WTC11 (cell line): ENCODE data around the gene SLC44A2. TPM values are rescaled to one million over a fixed set of nuclear protein-coding genes. Genes with fewer than 3 reads are reported as not detected.
A peak's percentile ranks its signal among the peaks of the same experiment; 100 is the strongest.

Experiments
- ATAC-seq: fragments of 200-7000 bp; cut with Tn5 transposase; 2 replicates; pipeline ENCODE4 v1.10.0; 2021; ENCODE audit warnings: mild to moderate bottlenecking, moderate library complexity
- Bru-seq: library from RNA; stranded (reverse); fragments of 400-500 nt; gene quantifications from one replicate; lab custom pipeline; 2021; lab: Mats Ljungman, UMichigan
- CTCF ChIA-PET: fragments of 300-600 bp; sonication (Branson Sonifier 250); formaldehyde crosslinking; loops from one replicate; lab custom pipeline; 2021; ENCODE audit warnings: antibody characterized with exemption; lab: Charles Lee
- POLR2A ChIA-PET: fragments of 350-600 bp; sonication (Branson Sonifier 250); formaldehyde crosslinking; loops from one replicate; lab custom pipeline; 2021; ENCODE audit warnings: antibody characterized with exemption; lab: Charles Lee
- DNase-seq: peaks from one replicate; pipeline ENCODE4 v3.0.0; 2021; ENCODE audit warnings: low spot score
- H3K27ac Mint-ChIP-seq: 2 replicates; pipeline ENCODE4 v1.8.0; 2021; ENCODE audit warnings: mixed read lengths
- H3K27me3 Mint-ChIP-seq: 2 replicates; pipeline ENCODE4 v1.8.0; 2021; ENCODE audit warnings: low read depth, mild to moderate bottlenecking, moderate library complexity, mixed read lengths
- H3K36me3 Mint-ChIP-seq: 2 replicates; pipeline ENCODE4 v1.8.0; 2021; ENCODE audit warnings: mixed read lengths
- H3K4me1 Mint-ChIP-seq: 2 replicates; pipeline ENCODE4 v1.8.0; 2022; ENCODE audit warnings: mixed read lengths
- H3K4me3 Mint-ChIP-seq: 2 replicates; pipeline ENCODE4 v1.8.0; 2021; ENCODE audit warnings: mild to moderate bottlenecking, moderate library complexity, mixed read lengths
- H3K9me3 Mint-ChIP-seq: 2 replicates; pipeline ENCODE4 v1.8.0; 2021; ENCODE audit warnings: mixed read lengths
- ATF1 ChIP-seq: sonication (generic); formaldehyde crosslinking; IDR thresholded peaks from 2 replicates; pipeline ENCODE4 v1.8.1; 2023; ENCODE audit warnings: mild to moderate bottlenecking, moderate library complexity, missing genetic modification reagents
- CBFB ChIP-seq: sonication (generic); formaldehyde crosslinking; IDR thresholded peaks from 2 replicates; pipeline ENCODE4 v1.8.1; 2022; ENCODE audit warnings: mild to moderate bottlenecking, low read depth, missing genetic modification reagents
- CREM ChIP-seq: sonication (generic); formaldehyde crosslinking; IDR thresholded peaks from 2 replicates; pipeline ENCODE4 v1.8.1; 2022; ENCODE audit warnings: mild to moderate bottlenecking, missing genetic modification reagents, moderate library complexity
- EMX1 ChIP-seq: fragments of 250-450 bp; sonication (Bioruptor Pico); IDR thresholded peaks from 2 replicates; pipeline ENCODE4 v1.8.0; 2021; ENCODE audit warnings: mild to moderate bottlenecking
- ESRRA ChIP-seq: sonication (generic); formaldehyde crosslinking; IDR thresholded peaks from 2 replicates; pipeline ENCODE4 v1.8.1; 2022; ENCODE audit warnings: mild to moderate bottlenecking, missing genetic modification reagents, borderline replicate concordance
- ETV6 ChIP-seq: sonication (generic); formaldehyde crosslinking; IDR thresholded peaks from 2 replicates; pipeline ENCODE4 v1.8.1; 2022; ENCODE audit warnings: mild to moderate bottlenecking, missing genetic modification reagents
- FOXK1 ChIP-seq: sonication (generic); formaldehyde crosslinking; IDR thresholded peaks from 2 replicates; pipeline ENCODE4 v1.8.0; 2022; ENCODE audit warnings: mild to moderate bottlenecking, moderate library complexity, missing genetic modification reagents
- GRHL2 ChIP-seq: fragments of 250-450 bp; sonication (Bioruptor Pico); IDR thresholded peaks from 2 replicates; pipeline ENCODE4 v1.8.0; 2022; ENCODE audit warnings: mild to moderate bottlenecking, moderate library complexity; ENCODE audit not compliant: insufficient replicate concordance, severe bottlenecking
- GTF2I ChIP-seq: fragments of 250-450 bp; sonication (Bioruptor Pico); conservative IDR thresholded peaks from 2 replicates; pipeline ENCODE4 v1.4.0; 2021; ENCODE audit warnings: mild to moderate bottlenecking
- IRF2 ChIP-seq: sonication (generic); formaldehyde crosslinking; IDR thresholded peaks from 2 replicates; pipeline ENCODE4 v1.8.0; 2022; ENCODE audit warnings: low read depth, missing genetic modification reagents, borderline replicate concordance
- NFE2L1 ChIP-seq: sonication (generic); formaldehyde crosslinking; IDR thresholded peaks from 2 replicates; pipeline ENCODE4 v1.8.1; 2023; ENCODE audit warnings: missing genetic modification reagents
- NFYB ChIP-seq: sonication (generic); formaldehyde crosslinking; conservative IDR thresholded peaks from 2 replicates; pipeline ENCODE4 v1.8.0; 2022; ENCODE audit warnings: low read depth, missing genetic modification reagents
- NR2C2 ChIP-seq: sonication (generic); formaldehyde crosslinking; IDR thresholded peaks from 2 replicates; pipeline ENCODE4 v1.8.0; 2022; ENCODE audit warnings: mild to moderate bottlenecking, missing genetic modification reagents
- TCF7 ChIP-seq: sonication (generic); formaldehyde crosslinking; IDR thresholded peaks from 2 replicates; pipeline ENCODE4 v1.8.0; 2022; ENCODE audit warnings: mild to moderate bottlenecking, low read depth, missing genetic modification reagents, moderate library complexity
- TEAD1 ChIP-seq: sonication (generic); formaldehyde crosslinking; IDR thresholded peaks from 2 replicates; pipeline ENCODE4 v1.8.0; 2022; ENCODE audit warnings: mild to moderate bottlenecking, missing genetic modification reagents
- TEAD4 ChIP-seq: sonication (generic); formaldehyde crosslinking; IDR thresholded peaks from 2 replicates; pipeline ENCODE4 v1.8.0; 2022; ENCODE audit warnings: mild to moderate bottlenecking, missing genetic modification reagents
- ZNF317 ChIP-seq: sonication (generic); formaldehyde crosslinking; IDR thresholded peaks from 2 replicates; pipeline ENCODE4 v1.8.1; 2023; ENCODE audit warnings: low read depth, mild to moderate bottlenecking, moderate library complexity, missing genetic modification reagents, borderline replicate concordance
- ZNF416 ChIP-seq: fragments of 250-450 bp; sonication (Bioruptor Pico); IDR thresholded peaks from 2 replicates; pipeline ENCODE4 v1.9.0; 2021; ENCODE audit warnings: mild to moderate bottlenecking, inconsistent platforms
- long read RNA-seq, 3 experiments: library from RNA in 1 of 3; library from capped mRNA in 1 of 3; library from polyadenylated mRNA in 1 of 3; unstranded in 2 of 3; stranded (forward) in 1 of 3; transcript quantifications; one replicate each; pipeline ENCODE4 v2.0.0, GENCODE V29; 2021
- total RNA-seq: library from RNA; stranded (reverse); gene quantifications from 3 replicates; pipeline ENCODE4 v1.2.3, GENCODE V29; 2021
- TF ChIP-seq, protein P1 (sequence below): sonication (generic); formaldehyde crosslinking; IDR thresholded peaks from 2 replicates; pipeline ENCODE4 v1.8.1; 2023; ENCODE audit warnings: mild to moderate bottlenecking, moderate library complexity, missing genetic modification reagents
- TF ChIP-seq, protein P2 (sequence below): sonication (generic); formaldehyde crosslinking; IDR thresholded peaks from 2 replicates; pipeline ENCODE4 v1.8.0; 2022; ENCODE audit warnings: mild to moderate bottlenecking, missing genetic modification reagents
- TF ChIP-seq, protein P3 (sequence below): sonication (generic); formaldehyde crosslinking; IDR thresholded peaks from 2 replicates; pipeline ENCODE4 v1.8.0; 2022; ENCODE audit warnings: mild to moderate bottlenecking, missing genetic modification reagents
- TF ChIP-seq, protein P4 (sequence below): sonication (generic); formaldehyde crosslinking; IDR thresholded peaks from 2 replicates; pipeline ENCODE4 v1.8.0; 2023; ENCODE audit warnings: mild to moderate bottlenecking, missing genetic modification reagents
- TF ChIP-seq, protein P5 (sequence below): sonication (generic); formaldehyde crosslinking; IDR thresholded peaks from 2 replicates; pipeline ENCODE4 v1.8.0; 2022; ENCODE audit warnings: mild to moderate bottlenecking, missing genetic modification reagents
- TF ChIP-seq, protein P6 (sequence below): sonication (generic); formaldehyde crosslinking; IDR thresholded peaks from 2 replicates; pipeline ENCODE4 v1.8.1; 2022; ENCODE audit warnings: mild to moderate bottlenecking, moderate library complexity, missing genetic modification reagents
- TF ChIP-seq, protein P7 (sequence below): fragments of 250-450 bp; sonication (Bioruptor Pico); IDR thresholded peaks from 2 replicates; pipeline ENCODE4 v1.9.0; 2021; ENCODE audit warnings: mild to moderate bottlenecking

SLC44A2 gene
- total RNA-seq (102 to 111 TPM (median 109 TPM) in 3 replicates), Bru-seq, nascent RNA (percentile 57 among the genes with signal in this experiment)
- long read RNA-seq, experiment 1, transcript SLC44A2-201 (22 exons, 3,671 nt) = major isoform, 170 of 455 reads
- long read RNA-seq, experiment 1, transcript SLC44A2-202 (22 exons, 3,301 nt) = minor isoform, 99 of 455 reads
- long read RNA-seq, experiment 1, transcript SLC44A2-203 (22 exons, 3,784 nt) = minor isoform, 35 of 455 reads
- long read RNA-seq, experiment 1, transcript SLC44A2-210 (8 exons, 2,577 nt) = minor isoform, 6 of 455 reads
- long read RNA-seq, experiment 1, partial matches to known transcripts = 31 of 455 reads
- long read RNA-seq, experiment 1, other reads (novel, unspliced or antisense) = 113 of 455 reads
- long read RNA-seq, experiment 2, transcript SLC44A2-202 (22 exons, 3,301 nt) = minor isoform, 10 of 97 reads
- long read RNA-seq, experiment 2, transcript SLC44A2-201 (22 exons, 3,671 nt) = major isoform, 17 of 97 reads
- long read RNA-seq, experiment 2, partial matches to known transcripts = 27 of 97 reads
- long read RNA-seq, experiment 2, other reads (novel, unspliced or antisense) = 38 of 97 reads
- long read RNA-seq, experiment 3, transcript SLC44A2-201 (22 exons, 3,671 nt) = major isoform, 18 of 31 reads
- long read RNA-seq, experiment 3, partial matches to known transcripts = 5 of 31 reads
- long read RNA-seq, experiment 3, other reads (novel, unspliced or antisense) = 4 of 31 reads

DNA sequence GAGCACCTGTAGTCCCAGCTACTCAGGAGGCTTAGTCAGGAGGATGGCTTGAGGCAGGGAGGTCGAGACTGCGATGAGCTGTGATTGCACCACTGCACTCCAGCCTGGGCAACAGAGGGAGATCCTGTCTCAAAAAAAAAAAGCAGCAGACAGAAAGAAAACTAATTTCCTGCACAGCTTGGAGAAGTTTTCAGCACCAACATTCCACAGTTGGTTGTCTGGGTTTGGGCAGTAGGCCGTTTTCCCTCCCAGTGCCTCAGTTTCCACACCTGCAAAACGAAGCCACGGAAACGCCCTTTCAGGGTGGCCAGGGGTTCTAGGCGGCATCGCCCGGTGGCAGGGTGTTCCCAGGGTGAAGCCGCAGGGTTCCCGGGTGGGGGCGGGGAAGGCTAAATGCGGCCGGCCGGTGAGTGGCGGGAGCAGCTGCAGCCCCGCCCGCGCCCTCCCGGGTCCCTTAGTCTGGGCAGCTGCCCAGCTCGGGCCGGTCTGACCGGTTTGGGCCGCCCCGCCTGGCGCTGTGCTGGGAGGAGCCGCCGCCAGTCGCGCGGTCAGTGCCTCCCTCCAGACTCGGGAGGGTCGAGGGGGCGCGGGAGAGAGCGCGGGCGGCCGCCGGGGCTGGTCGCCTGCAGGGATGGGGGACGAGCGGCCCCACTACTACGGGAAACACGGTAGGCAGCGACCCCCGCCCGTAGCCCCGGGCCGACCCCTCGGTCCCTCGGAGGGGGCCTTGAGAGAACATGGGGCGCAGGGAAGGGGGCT lies at the start of gene SLC44A2:
Gene SLC44A2 (plus strand): TSS at position 551 of the 759 bp plus-strand sequence. CDS start 81 bp downstream, at position 632.
- ATAC-seq = peak; percentile 97
- peak within 1 kb of the TSS; percentile 95 for H3K27ac Mint-ChIP-seq
- TF ChIP-seq FOXK1 (peak; percentile 70), ZNF317 (CRISPR knock-in tag) (no peak), CBFB (CRISPR knock-in tag) (0 out of 2 replicates have a peak, but pooled peaks have one; percentile 57), NR2C2 (CRISPR knock-in tag) (no peak), TCF7 (CRISPR knock-in tag) (no peak), ATF1 (CRISPR knock-in tag) (no peak), TEAD1 (CRISPR knock-in tag) (peak; percentile 88), EMX1 (CRISPR knock-in tag) (peak; percentile 63; the same call in 1 of the 2 replicates), CREM (peak; percentile 21; the same call in 1 of the 2 replicates), NFYB (CRISPR knock-in tag) (no peak), ESRRA (peak; percentile 80; the same call in 1 of the 2 replicates), TEAD4 (peak; percentile 44; the same call in 1 of the 2 replicates), IRF2 (CRISPR knock-in tag) (no peak), ETV6 (CRISPR knock-in tag) (peak; percentile 90), NFE2L1 (peak; percentile 74; the same call in 1 of the 2 replicates), ZNF416 (CRISPR knock-in tag) (peak; percentile 5; the same call in 1 of the 2 replicates), GRHL2 (peak; percentile 60), GTF2I (CRISPR knock-in tag) (0 out of 2 replicates have a peak, but pooled peaks have one; percentile 59)
- TF ChIP-seq, protein P1, sequence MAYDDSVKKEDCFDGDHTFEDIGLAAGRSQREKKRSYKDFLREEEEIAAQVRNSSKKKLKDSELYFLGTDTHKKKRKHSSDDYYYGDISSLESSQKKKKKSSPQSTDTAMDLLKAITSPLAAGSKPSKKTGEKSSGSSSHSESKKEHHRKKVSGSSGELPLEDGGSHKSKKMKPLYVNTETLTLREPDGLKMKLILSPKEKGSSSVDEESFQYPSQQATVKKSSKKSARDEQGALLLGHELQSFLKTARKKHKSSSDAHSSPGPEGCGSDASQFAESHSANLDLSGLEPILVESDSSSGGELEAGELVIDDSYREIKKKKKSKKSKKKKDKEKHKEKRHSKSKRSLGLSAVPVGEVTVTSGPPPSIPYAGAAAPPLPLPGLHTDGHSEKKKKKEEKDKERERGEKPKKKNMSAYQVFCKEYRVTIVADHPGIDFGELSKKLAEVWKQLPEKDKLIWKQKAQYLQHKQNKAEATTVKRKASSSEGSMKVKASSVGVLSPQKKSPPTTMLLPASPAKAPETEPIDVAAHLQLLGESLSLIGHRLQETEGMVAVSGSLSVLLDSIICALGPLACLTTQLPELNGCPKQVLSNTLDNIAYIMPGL (CRISPR knock-in tag) = 0 out of 2 replicates have a peak, but pooled peaks have one; percentile 19
- TF ChIP-seq, protein P2, sequence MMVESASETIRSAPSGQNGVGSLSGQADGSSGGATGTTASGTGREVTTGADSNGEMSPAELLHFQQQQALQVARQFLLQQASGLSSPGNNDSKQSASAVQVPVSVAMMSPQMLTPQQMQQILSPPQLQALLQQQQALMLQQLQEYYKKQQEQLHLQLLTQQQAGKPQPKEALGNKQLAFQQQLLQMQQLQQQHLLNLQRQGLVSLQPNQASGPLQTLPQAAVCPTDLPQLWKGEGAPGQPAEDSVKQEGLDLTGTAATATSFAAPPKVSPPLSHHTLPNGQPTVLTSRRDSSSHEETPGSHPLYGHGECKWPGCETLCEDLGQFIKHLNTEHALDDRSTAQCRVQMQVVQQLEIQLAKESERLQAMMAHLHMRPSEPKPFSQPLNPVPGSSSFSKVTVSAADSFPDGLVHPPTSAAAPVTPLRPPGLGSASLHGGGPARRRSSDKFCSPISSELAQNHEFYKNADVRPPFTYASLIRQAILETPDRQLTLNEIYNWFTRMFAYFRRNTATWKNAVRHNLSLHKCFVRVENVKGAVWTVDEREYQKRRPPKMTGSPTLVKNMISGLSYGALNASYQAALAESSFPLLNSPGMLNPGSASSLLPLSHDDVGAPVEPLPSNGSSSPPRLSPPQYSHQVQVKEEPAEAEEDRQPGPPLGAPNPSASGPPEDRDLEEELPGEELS (CRISPR knock-in tag) = 0 out of 2 replicates have a peak, but pooled peaks have one; percentile 60
- TF ChIP-seq, protein P3, sequence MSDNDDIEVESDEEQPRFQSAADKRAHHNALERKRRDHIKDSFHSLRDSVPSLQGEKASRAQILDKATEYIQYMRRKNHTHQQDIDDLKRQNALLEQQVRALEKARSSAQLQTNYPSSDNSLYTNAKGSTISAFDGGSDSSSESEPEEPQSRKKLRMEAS (CRISPR knock-in tag) = peak; percentile 81
- TF ChIP-seq, protein P4, sequence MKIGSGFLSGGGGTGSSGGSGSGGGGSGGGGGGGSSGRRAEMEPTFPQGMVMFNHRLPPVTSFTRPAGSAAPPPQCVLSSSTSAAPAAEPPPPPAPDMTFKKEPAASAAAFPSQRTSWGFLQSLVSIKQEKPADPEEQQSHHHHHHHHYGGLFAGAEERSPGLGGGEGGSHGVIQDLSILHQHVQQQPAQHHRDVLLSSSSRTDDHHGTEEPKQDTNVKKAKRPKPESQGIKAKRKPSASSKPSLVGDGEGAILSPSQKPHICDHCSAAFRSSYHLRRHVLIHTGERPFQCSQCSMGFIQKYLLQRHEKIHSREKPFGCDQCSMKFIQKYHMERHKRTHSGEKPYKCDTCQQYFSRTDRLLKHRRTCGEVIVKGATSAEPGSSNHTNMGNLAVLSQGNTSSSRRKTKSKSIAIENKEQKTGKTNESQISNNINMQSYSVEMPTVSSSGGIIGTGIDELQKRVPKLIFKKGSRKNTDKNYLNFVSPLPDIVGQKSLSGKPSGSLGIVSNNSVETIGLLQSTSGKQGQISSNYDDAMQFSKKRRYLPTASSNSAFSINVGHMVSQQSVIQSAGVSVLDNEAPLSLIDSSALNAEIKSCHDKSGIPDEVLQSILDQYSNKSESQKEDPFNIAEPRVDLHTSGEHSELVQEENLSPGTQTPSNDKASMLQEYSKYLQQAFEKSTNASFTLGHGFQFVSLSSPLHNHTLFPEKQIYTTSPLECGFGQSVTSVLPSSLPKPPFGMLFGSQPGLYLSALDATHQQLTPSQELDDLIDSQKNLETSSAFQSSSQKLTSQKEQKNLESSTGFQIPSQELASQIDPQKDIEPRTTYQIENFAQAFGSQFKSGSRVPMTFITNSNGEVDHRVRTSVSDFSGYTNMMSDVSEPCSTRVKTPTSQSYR = peak; percentile 89
- TF ChIP-seq, protein P5, sequence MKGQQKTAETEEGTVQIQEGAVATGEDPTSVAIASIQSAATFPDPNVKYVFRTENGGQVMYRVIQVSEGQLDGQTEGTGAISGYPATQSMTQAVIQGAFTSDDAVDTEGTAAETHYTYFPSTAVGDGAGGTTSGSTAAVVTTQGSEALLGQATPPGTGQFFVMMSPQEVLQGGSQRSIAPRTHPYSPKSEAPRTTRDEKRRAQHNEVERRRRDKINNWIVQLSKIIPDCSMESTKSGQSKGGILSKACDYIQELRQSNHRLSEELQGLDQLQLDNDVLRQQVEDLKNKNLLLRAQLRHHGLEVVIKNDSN (CRISPR knock-in tag) = 0 out of 2 replicates have a peak, but pooled peaks have one; percentile 42
- TF ChIP-seq, protein P6, sequence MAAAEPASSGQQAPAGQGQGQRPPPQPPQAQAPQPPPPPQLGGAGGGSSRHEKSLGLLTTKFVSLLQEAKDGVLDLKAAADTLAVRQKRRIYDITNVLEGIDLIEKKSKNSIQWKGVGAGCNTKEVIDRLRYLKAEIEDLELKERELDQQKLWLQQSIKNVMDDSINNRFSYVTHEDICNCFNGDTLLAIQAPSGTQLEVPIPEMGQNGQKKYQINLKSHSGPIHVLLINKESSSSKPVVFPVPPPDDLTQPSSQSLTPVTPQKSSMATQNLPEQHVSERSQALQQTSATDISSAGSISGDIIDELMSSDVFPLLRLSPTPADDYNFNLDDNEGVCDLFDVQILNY (CRISPR knock-in tag) = peak; percentile 96
- TF ChIP-seq, protein P7, sequence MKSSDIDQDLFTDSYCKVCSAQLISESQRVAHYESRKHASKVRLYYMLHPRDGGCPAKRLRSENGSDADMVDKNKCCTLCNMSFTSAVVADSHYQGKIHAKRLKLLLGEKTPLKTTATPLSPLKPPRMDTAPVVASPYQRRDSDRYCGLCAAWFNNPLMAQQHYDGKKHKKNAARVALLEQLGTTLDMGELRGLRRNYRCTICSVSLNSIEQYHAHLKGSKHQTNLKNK (CRISPR knock-in tag) = peak; percentile 55; the same call in 1 of the 2 replicates

More for the DNA sequence above, at the start of gene SLC44A2:
- CTCF ChIA-PET = interaction anchor here (0.9 to 3.6 kb wide), 7 partner anchors 18 to 236 kb away, joined by 4 to 36 read pairs (median 5); no protein-coding TSS in a partner anchor
- H3K4me3 Mint-ChIP-seq = peak within 1 kb of the TSS; percentile 86
- POLR2A ChIA-PET = interaction anchor here (0.5 to 0.9 kb wide), 3 partner anchors 19 to 82 kb away, joined by 3 to 6 read pairs (median 4); no protein-coding TSS in a partner anchor
- peaks cover 18% of the 10 kb centered on the region for H3K4me1 Mint-ChIP-seq
- DNase-seq = peak; percentile 91
- no peaks in the 10 kb centered on the region for H3K27me3 Mint-ChIP-seq
- H3K36me3 Mint-ChIP-seq = peaks cover 13% of the 10 kb centered on the region
- no peaks in the 10 kb centered on the region for H3K9me3 Mint-ChIP-seq
